ENCODE results near the gene ZNF200.

Gene ZNF200

GRCh38 chr16:3254309-3254708 lies 19.4 kb upstream of the ZNF200 start:
- FAIRE-seq = no peak
- no peak for DNase-seq (ENCODE audit: insufficient read length, low spot score)

GRCh38 chr16:3252967-3253366 lies 18.0 kb upstream of the ZNF200 start:
- no peak for FAIRE-seq
- no peak for DNase-seq (ENCODE audit: insufficient read length, low spot score)

GRCh38 chr16:3249451-3249850 lies 14.5 kb upstream of the ZNF200 start:
- FAIRE-seq = no peak
- DNase-seq (ENCODE audit: insufficient read length, low spot score) = no peak

- no peak for DNase-seq (ENCODE audit: insufficient read length, low spot score)
- no peak for FAIRE-seq
These were observed 14.1 kb upstream of the ZNF200 start for GRCh38 chr16:3249020-3249419.

GRCh38 chr16:3248596-3248995 lies 13.6 kb upstream of the ZNF200 start:
- no peak for FAIRE-seq
- DNase-seq (ENCODE audit: insufficient read length, low spot score) = no peak

- no peak for DNase-seq (ENCODE audit: insufficient read length, low spot score)
These were observed 11.9 kb upstream of the ZNF200 start for GRCh38 chr16:3246876-3247275.

GRCh38 chr16:3246002-3246401 lies 11.0 kb upstream of the ZNF200 start:
- no peak for FAIRE-seq
- no peak for DNase-seq (ENCODE audit: insufficient read length, low spot score)

More at GRCh38 chr16:3246876-3247275, 11.9 kb upstream of the ZNF200 start:
- no peak for FAIRE-seq

- FAIRE-seq = no peak
- no peak for DNase-seq (ENCODE audit: insufficient read length, low spot score)
These were observed 8.9 kb upstream of the ZNF200 start for GRCh38 chr16:3243882-3244281.

- DNase-seq (ENCODE audit: insufficient read length, low spot score) = no peak
These were observed 7.8 kb upstream of the ZNF200 start for GRCh38 chr16:3242709-3243108.

GRCh38 chr16:3241761-3242160 lies 6.8 kb upstream of the ZNF200 start:
- DNase-seq (ENCODE audit: insufficient read length, low spot score) (no peak), FAIRE-seq (no peak)

More at GRCh38 chr16:3242709-3243108, 7.8 kb upstream of the ZNF200 start:
- FAIRE-seq = peak; percentile 20

GRCh38 chr16:3235856-3236669 lies 1.1 kb upstream of the ZNF200 start:
- FAIRE-seq (no peak), DNase-seq (ENCODE audit: insufficient read length, low spot score) (no peak)

GRCh38 chr16:3234543-3234856 lies 458 bp downstream of the ZNF200 start:
- FAIRE-seq (no peak), DNase-seq (ENCODE audit: insufficient read length, low spot score) (no peak)

GRCh38 chr16:3223913-3224515 lies 10.9 kb downstream of the ZNF200 start:
- FAIRE-seq (no peak), DNase-seq (ENCODE audit: insufficient read length, low spot score) (no peak)

- FAIRE-seq (no peak), DNase-seq (ENCODE audit: insufficient read length, low spot score) (no peak)
These were observed 14.1 kb downstream of the ZNF200 start for GRCh38 chr16:3220839-3221238.

- FAIRE-seq (no peak), DNase-seq (ENCODE audit: insufficient read length, low spot score) (no peak)
These were observed 18.7 kb downstream of the ZNF200 start for GRCh38 chr16:3216263-3216640.

- DNase-seq (ENCODE audit: insufficient read length, low spot score) (no peak), FAIRE-seq (no peak)
These were observed 19.2 kb downstream of the ZNF200 start for GRCh38 chr16:3215601-3216262.

- no peak for FAIRE-seq
These were observed 19.9 kb downstream of the ZNF200 start for GRCh38 chr16:3214904-3215600.

GRCh38 chr16:3212567-3212966 lies 22.4 kb downstream of the ZNF200 start:
- DNase-seq (ENCODE audit: insufficient read length, low spot score) (no peak), FAIRE-seq (no peak)

More at GRCh38 chr16:3214904-3215600, 19.9 kb downstream of the ZNF200 start:
- DNase-seq (ENCODE audit: insufficient read length, low spot score) = no peak

- DNase-seq (ENCODE audit: insufficient read length, low spot score) (no peak), FAIRE-seq (no peak)
These were observed 23.0 kb downstream of the ZNF200 start for GRCh38 chr16:3212006-3212405.

- no peak for FAIRE-seq
These were observed 27.6 kb downstream of the ZNF200 start for GRCh38 chr16:3207086-3207953.

More at GRCh38 chr16:3207086-3207953, 27.6 kb downstream of the ZNF200 start:
- DNase-seq (ENCODE audit: insufficient read length, low spot score) = no peak

Measured in HTR-8/SVneo (cell line).